Fibroblast of mammary gland (primary cell): ENCODE results near the gene HOXD4.

Experiments used
- DNase-seq: peaks from one replicate; pipeline ENCODE4 v3.0.0-alpha.2; 2010; ENCODE audit warnings: low read depth
- H3K4me3 ChIP-seq: 2 replicates; pipeline ENCODE4 v1.5.1; 2011; ENCODE audit warnings: low read depth, mild to moderate bottlenecking, low read length, moderate library complexity; ENCODE audit not compliant: control insufficient read depth
- CTCF ChIP-seq: conservative IDR thresholded peaks from 2 replicates; pipeline ENCODE4 v1.5.1; 2011; ENCODE audit warnings: low read depth, low read length, inconsistent platforms; ENCODE audit not compliant: control insufficient read depth, insufficient read depth

The HOXD4 gene

GRCh38 chr2:176155356-176156044, 4.2 kb downstream of the HOXD4 start:
- TF ChIP-seq CTCF, result no peak
- DNase-seq, result no peak
- no peak overlapping the region for H3K4me3 ChIP-seq

- DNase-seq, result no peak
- no peak overlapping the region for H3K4me3 ChIP-seq
- no peak for TF ChIP-seq CTCF
Observed at GRCh38 chr2:176156301-176156806, 5.0 kb downstream of the HOXD4 start.

GRCh38 chr2:176156807-176157498, 5.6 kb downstream of the HOXD4 start, which contains the start of gene HOXD3:
Gene HOXD3 (plus strand): TSS chr2:176157307. CDS start chr2:176169115, 11,808 bp downstream.
- H3K4me3 ChIP-seq, result no peak within 1 kb of the TSS
- no peak for DNase-seq
- TF ChIP-seq CTCF, result no peak

- no peak overlapping the region for H3K4me3 ChIP-seq
- DNase-seq, result no peak
- TF ChIP-seq CTCF, result no peak
Observed at GRCh38 chr2:176157499-176158185, 6.3 kb downstream of the HOXD4 start.

- no peak for DNase-seq
- H3K4me3 ChIP-seq, result no peak overlapping the region
- no peak for TF ChIP-seq CTCF
Observed at GRCh38 chr2:176158186-176158591, 6.8 kb downstream of the HOXD4 start.

GRCh38 chr2:176158855-176159662, 7.7 kb downstream of the HOXD4 start:
- no peak for DNase-seq
- no peak for TF ChIP-seq CTCF
- no peak overlapping the region for H3K4me3 ChIP-seq
